HG02981 (cell line): ENCODE results near the gene UCP1.

ENCODE experiments used
- ATAC-seq: cut with Tn5 transposase; IDR thresholded peaks from one replicate; pipeline ENCODE4 v1.9.1; 2021; ENCODE audit warnings: mild to moderate bottlenecking, moderate library complexity; ENCODE audit not compliant: unreplicated experiment

UCP1 gene

GRCh38 chr4:140568507-140569306 lies at the start of gene UCP1:
Gene UCP1 (minus strand): TSS chr4:140568961. CDS start chr4:140568729, 232 bp downstream.
- ATAC-seq: no peak

DNA sequence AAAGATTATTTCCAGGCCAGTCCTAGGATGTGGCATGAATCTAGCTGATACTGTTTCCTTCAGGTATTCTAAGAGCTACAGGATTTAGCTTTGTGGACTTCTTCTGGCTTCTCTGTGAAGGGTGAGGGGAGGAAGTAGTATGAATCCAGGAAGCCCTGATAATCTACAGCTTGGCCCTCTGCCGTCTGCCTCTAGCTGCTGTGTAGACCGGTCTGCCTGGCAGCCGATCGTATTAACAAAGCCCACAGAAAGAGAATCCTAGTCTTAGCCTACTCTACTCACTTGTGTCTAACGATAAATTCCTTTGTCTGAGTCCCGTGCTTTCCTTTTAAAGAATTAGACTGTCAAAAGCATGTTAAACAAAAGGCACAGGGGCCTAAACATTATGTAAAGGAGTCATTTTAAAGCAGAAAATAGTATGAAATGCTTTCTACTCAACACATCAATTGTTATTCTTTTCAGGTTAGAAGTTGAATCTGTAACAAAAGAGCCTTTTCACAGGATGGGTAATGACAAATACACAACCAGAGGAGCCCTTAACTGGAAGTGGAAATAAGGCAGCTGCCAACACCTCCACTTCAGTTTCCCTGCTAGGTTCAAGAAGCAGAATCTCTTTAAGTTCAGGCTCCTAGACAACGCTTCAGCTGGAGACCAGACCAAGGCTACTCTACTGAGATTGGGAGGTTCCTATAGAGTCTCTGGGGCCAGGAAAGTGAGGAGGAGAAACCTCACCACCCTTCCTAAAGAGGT lies 48.9 kb upstream of the UCP1 start:
- no peak for ATAC-seq

- no peak for ATAC-seq
Measured at GRCh38 chr4:140615451-140615850, 46.7 kb upstream of the UCP1 start.

GRCh38 chr4:140612357-140612756 lies 43.6 kb upstream of the UCP1 start:
- no peak for ATAC-seq

GRCh38 chr4:140611854-140612253 lies 43.1 kb upstream of the UCP1 start:
- no peak for ATAC-seq

DNA sequence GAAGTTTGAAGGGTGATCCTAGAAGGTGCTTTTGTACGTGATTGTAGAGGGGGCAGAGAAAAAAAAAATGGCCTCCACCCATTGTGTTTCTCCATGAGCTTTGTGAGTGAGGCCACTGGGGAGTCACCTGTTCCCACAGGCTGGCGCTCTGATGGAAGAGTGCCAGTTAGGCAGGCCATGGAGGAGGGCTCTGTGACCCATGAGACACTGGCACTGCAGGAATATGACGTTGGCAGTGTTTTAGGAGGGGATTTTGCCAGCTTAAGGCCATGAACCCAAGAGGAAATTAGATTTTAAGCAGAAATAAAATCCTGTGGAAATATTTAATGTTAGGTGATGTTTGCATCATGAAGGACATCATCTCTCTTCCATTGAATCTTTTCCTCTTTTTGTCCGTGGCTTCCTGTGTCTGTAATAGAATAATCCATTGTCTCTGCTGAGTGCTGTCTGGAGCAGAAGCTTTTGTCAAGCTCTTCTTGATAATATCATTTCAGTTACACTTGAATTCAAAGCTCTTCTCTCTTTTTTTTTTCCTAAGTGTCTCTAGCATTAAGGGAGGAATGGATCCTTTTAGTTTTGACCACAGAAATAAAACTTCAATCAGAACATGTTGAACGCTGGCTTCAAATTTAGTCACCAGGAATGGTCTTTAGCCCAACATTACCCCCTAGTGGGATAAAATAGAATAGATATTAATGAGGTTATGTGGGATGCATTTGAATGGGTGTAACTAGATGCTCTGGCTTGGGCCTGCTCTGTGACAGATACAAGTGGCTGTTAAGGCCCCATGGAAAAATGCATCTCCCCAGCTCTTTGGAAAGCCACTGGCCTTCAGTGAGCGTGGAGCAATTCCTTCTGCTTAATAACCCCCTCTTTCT lies 41.0 kb upstream of the UCP1 start:
- peak; percentile 84 for ATAC-seq

- no peak for ATAC-seq
Measured at GRCh38 chr4:140607852-140608251, 39.1 kb upstream of the UCP1 start.

DNA sequence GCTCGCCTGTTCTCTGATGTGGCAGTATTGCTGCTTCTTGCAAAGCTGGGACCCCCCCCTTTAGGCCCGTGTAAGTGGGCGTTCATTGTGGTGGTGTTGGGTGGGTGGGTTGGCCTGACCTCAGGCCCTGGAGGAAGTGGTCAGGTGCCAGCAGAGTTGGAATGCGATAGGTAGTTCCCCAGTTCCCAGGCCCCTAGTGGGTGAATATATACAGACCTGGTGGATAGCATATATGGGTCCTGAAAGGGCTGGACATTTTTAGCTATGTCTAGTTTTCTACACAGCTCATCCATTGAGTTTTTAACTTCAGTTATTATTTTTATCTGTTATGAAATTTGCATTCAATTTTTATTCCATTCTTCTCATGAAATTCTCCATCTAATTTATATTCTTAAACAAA lies 35.8 kb upstream of the UCP1 start:
- ATAC-seq: no peak

DNA sequence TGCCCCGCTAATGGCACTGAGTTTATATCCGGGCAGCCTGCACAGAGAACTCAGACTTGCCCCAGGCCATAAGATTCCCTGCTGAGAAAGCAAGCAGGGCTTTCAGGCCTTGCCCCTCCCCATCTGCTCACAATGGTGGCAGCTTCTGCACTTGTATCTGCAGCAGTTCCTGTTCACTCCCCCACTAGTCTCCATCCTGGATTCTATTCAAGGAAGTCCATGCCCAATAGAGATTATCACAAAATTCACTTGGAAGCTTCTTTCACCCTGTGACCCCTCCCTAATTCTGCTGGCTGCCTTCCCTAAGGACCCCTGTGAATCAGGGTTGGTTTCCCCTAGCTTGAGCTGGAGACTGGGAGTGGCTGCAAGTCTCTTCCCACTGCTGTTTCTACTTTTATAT lies 34.5 kb upstream of the UCP1 start:
- no peak for ATAC-seq

DNA sequence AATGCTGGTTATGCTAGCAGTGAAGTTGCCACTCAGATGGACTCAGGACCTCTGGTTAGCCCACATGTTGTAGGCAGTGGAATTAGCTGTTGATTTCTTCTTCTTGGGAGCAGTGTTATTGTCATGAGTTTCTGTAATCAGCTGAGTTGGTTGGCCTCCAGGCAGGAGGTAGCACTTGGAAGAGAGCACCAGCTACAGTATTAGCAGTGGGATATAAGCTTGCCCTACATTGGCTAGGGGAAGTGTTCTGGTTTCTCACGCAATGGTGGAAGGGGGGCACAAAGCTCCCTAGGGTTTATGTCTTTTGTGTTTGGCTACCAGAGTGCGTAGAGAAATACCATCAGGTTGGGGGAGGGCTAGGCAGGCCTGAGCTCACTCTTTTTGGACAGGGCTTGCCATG lies 34.0 kb upstream of the UCP1 start:
- no peak for ATAC-seq

- no peak for ATAC-seq
Measured at GRCh38 chr4:140600408-140600807, 31.6 kb upstream of the UCP1 start.

- ATAC-seq: peak; percentile 57
Measured at GRCh38 chr4:140595065-140595464, 26.3 kb upstream of the UCP1 start.

- no peak for ATAC-seq
Measured at GRCh38 chr4:140584439-140584838, 15.7 kb upstream of the UCP1 start.

- ATAC-seq: no peak
Measured at GRCh38 chr4:140581078-140581477, 12.3 kb upstream of the UCP1 start.

DNA sequence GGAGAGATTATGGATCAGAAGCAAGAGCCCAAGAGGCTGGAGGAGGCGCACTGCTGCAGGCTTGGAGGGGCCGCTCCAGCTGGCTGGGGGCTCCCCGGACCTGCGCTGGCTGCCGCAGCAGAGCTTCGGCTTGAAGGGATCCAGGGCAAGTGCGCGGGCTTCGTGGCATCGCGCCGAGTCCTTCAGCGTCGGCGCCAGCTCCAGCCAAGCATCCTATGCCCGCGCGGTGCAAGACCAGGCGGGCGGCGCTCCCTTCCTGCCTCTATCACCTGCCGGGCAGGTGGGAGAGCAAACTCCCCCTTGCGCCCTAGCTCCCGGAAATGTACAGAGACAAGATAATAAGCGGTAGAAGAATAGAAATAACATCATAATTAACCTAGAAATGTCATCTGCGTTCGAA lies 10.5 kb upstream of the UCP1 start:
- no peak for ATAC-seq

- ATAC-seq: no peak
Measured at GRCh38 chr4:140575489-140575888, 6.7 kb upstream of the UCP1 start.

DNA sequence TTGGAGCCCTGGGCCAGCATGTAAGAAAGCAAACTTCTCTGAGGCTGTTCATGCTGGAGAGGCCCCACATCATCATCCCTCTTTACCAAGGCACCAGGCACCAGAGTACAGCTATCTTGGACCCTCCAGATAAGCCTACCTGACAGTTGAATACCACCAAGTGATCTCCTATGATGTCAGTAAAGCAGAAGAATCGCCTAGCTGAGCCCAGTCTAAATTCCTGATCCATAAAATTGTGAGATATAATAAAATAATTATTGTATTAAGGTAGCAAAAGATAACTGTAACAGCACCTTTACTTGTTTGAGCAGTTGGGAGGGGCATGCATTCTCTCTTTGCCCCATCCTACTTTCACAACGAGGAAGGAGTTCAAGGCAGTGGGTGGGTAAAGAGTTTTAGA lies 2.9 kb upstream of the UCP1 start:
- ATAC-seq: no peak

DNA sequence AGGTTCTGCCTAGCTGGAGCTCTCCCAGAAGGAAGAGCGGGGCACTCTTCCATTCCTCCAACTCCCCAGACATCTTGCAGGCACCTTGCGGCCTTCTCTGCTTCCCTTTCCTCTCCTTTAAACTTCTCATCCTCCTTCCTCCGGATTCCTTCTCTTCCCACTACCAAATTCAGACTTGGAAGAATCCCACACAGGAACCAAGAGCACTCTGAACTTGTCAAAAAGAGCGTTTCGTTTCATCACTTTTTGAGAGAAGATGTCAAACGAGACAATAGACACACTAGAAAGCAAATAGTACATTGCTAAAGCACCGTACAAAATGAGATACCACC lies 512 bp upstream of the UCP1 start:
- ATAC-seq: no peak

GRCh38 chr4:140559696-140560095 lies 9.1 kb downstream of the UCP1 start:
- no peak for ATAC-seq

GRCh38 chr4:140557831-140558435 lies 10.8 kb downstream of the UCP1 start:
- no peak for ATAC-seq
